Left renal cortex interstitium (tissue), 4 donors: ENCODE data around the gene SLC4A3. TPM values are rescaled to one million over a fixed set of nuclear protein-coding genes. Genes with fewer than 3 reads are reported as not detected.
A peak's percentile ranks its signal among the peaks of the same experiment; 100 is the strongest.

Experiments used
- DNase-seq, 4 donors: peaks; one replicate each; pipeline ENCODE4 v3.0.0-alpha.2; 2013; ENCODE audit warnings: low read depth in 4 of 4, low spot score in 2 of 4, missing footprints in 1 of 4
- polyA plus RNA-seq, 4 donors: library from polyadenylated mRNA; unstranded; fragments of 120-200 nt; gene quantifications; one replicate each; pipeline ENCODE4 v1.2.1, GENCODE V29; 2013; ENCODE audit not compliant: insufficient read length in 4 of 4

SLC4A3 gene, protein sequence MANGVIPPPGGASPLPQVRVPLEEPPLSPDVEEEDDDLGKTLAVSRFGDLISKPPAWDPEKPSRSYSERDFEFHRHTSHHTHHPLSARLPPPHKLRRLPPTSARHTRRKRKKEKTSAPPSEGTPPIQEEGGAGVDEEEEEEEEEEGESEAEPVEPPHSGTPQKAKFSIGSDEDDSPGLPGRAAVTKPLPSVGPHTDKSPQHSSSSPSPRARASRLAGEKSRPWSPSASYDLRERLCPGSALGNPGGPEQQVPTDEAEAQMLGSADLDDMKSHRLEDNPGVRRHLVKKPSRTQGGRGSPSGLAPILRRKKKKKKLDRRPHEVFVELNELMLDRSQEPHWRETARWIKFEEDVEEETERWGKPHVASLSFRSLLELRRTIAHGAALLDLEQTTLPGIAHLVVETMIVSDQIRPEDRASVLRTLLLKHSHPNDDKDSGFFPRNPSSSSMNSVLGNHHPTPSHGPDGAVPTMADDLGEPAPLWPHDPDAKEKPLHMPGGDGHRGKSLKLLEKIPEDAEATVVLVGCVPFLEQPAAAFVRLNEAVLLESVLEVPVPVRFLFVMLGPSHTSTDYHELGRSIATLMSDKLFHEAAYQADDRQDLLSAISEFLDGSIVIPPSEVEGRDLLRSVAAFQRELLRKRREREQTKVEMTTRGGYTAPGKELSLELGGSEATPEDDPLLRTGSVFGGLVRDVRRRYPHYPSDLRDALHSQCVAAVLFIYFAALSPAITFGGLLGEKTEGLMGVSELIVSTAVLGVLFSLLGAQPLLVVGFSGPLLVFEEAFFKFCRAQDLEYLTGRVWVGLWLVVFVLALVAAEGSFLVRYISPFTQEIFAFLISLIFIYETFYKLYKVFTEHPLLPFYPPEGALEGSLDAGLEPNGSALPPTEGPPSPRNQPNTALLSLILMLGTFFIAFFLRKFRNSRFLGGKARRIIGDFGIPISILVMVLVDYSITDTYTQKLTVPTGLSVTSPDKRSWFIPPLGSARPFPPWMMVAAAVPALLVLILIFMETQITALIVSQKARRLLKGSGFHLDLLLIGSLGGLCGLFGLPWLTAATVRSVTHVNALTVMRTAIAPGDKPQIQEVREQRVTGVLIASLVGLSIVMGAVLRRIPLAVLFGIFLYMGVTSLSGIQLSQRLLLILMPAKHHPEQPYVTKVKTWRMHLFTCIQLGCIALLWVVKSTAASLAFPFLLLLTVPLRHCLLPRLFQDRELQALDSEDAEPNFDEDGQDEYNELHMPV
- polyA plus RNA-seq, result 10 to 100 TPM in 2 of 4 donors, 1 to 10 TPM in 2; 7.6 to 14.2 (median 10.8) TPM

DNA sequence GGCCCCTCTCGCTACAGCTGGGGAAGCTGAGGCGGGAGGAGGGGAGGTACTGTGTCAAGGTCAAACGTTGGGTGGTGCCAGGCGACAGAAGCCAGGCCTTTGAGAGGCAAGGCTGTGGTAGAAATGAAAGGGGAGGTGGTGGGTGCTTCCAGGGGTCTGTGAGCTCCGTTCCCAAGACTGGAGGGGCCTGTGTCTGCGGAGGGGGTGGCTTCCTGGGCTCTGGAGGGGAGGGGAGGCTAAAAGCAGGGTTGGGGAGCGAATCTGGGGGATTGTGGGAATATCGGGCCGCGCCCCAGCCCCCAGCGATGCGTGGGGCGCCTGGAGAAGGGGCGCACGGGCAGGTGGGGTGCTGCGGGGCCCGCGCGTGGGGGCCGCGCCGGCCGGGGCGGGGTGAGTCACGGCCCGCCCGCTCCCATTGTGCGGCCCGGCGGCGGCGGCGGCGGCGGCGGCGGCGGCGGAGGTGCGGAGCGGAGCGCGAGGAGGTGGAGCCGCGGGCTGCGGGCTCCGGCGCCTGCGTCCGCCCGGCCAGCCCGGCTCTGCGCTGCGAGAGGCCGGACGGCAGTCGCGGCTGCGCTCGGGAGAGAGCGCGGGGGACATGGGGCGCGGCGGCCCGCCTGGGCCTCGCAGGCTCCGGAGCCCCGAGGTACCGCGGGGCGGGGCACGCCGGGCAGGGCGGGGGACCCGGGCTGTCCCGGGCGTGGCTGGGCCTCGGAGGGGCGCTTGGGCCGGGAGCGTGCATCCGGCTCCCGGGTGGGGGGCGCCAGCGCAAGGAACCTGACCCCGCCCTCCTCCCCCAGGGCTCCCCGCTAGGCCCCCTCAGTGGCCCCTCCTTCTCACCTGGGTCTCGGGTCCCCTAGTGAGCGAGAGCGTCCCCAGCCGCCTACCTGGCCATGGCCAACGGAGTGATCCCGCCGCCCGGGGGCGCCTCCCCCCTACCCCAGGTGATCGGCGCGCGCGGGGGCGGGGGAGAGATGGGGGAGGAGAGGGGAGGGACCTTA is at the start of gene SLC4A3:
SLC4A3 (plus strand) TSS at position 528 of the 998 bp plus-strand sequence; CDS start at position 891, 363 bp downstream.
- DNase-seq, result no peak

DNA sequence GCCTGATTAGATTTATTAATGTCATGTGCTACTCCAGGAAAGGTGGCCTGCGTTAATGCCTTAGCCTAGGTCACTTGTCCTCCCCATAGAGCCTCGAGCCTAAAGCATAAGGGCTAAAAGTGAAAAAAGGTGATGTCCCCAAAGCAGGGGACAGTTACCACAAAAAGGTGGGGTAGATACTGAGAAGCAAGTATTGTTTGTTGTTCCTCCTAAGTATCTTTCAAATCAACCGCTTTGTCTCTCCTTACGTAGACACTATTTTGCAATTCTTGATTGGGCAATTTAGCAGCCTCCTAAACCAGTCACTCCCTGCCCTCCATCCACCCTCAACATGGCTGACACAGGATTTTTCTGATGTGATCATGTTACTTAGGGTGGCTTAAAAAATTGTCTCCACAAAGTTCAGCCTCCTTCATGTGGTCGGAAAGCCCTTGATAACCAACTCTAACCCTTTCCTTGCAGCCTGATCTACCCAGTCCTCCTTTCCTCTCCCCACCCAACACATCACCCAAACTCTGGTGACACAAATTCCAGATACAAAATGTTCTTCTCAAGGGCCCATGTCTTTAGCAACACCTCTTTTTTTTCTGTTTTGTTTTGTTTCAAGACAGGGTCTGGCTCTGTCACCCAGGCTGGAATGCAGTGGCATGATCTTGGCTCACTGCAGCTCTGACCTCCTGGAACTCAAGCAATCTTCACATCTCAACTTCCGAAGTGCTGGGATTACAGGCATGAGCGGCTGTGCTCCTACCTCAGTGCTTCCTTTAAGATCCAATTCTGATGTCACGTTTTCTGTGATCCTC is 48.4 kb upstream of the SLC4A3 start:
- DNase-seq, result no peak

DNA sequence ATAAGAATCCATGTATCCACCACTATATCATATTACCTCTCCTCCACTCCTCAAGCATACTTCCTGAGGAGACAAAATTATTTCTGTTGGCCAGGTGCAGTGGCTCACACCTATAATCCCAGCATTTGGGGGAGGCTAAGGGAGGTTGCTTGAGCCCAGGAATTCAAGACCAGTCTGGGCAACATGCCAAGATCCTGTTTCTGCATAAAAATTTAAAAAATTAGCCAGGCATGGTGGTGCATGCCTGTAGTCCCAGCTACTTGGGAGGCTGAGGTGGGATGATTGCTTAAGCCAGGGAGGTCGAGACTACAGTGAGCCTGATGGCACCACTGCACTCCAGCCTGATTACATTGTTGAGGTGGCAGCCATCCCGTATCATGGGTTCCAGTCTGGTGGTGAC is 46.1 kb upstream of the SLC4A3 start:
- no peak for DNase-seq

DNA sequence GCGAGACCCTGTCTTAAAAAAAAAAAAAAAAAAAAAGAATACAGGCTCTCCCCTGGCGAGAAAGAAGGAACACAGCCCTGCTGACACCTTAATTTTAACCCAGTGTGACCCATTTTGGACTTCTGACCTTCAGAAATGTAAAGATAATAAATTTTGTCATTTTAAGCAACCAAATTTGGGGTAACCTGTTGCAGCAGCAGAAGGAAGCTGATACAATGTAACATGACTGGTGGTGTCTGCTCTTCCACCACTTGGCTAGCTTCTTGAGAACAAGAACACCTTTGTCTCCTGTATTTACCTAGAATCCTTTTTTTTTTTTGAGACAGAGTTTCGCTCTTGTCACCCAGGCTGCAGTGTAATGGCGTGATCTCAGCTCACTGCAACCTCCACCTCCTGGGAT is 36.3 kb upstream of the SLC4A3 start:
- no peak for DNase-seq

DNA sequence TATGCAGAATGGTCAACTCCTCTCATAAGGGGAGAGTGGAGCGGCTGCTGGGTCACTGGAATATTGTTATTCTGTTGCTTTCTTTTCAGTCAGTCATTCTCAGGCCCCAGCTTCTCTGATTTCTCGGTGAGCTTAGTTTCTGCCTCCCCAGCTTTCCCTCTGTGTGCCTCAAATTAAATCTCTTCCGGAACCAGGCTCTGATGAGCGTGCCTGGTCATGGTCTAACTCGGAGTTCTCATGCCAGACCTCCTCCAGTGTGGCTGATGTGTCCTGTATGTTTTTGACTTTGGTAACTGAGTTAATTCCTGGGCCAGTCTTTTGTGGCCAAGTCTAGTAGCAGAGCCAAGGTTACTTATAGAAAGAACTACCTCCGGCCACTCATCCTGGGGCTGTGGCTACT is 34.7 kb upstream of the SLC4A3 start:
- DNase-seq, result no peak

DNA sequence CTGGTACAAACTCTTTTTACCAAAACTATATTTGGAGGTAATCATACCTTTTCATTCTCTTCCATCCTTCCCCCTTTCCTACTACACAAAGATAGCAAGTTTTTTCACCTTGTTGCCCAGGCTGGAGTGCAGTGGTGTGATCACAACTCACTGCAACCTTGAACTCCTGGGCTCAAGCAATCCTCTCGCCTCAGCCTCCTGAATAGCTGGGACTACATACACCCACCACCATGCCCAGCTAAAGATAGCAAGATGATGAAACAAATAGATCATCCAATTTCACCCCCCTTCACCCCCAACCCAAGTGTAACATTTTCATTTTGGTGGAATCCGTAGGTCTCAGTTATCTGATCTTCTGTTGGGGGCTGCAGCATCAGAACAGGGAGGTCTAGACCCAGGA is 34.3 kb upstream of the SLC4A3 start:
- DNase-seq, result no peak

DNA sequence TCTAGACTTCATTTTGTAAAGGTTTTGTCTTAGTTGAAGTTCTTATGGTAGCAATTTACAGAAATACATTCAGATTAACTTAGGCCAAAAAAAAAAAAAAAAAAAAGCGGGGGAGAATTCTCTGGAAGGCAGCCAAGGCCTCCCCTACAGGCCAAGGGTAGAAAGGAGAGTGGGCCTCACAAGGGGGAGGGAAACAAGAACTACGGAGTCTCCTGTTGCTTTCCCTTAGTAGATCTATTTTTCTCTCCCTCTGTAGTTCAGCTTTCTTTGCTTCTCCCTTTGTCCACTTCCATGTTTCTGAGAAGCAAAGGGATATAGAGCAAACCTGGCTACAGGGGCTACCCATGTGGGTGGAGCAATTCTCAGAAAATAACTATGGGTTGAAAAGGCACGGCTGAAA is 32.2 kb upstream of the SLC4A3 start:
- DNase-seq, result no peak

DNA sequence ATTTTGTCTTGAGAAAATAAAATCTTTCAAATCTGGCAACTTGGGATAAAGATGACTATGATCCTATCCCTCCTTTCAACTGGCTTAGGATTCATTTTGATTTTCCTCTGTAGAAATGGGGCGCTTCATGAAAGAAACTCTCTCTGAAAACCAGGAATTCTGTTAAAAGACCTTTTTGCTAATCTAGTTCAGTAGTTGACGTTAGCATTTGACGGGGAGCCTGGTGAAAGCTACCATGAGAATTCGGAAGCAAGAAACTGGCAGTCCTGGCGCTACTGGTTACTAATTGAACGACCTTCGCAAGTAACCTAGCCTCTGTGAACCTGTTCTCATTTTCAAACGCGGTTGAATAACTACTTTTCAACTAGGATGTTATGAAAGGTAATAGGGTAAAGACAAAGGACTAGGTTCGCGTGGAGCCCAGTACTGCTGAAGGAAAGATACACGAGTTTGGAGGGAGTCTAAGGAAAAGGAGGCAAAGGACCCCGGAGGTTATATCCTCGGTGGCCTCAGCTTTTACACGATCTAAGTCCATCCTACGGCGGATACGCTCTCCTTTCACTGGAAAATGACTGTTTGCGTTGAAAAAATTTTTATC is 30.4 kb upstream of the SLC4A3 start:
- DNase-seq, result no peak

DNA sequence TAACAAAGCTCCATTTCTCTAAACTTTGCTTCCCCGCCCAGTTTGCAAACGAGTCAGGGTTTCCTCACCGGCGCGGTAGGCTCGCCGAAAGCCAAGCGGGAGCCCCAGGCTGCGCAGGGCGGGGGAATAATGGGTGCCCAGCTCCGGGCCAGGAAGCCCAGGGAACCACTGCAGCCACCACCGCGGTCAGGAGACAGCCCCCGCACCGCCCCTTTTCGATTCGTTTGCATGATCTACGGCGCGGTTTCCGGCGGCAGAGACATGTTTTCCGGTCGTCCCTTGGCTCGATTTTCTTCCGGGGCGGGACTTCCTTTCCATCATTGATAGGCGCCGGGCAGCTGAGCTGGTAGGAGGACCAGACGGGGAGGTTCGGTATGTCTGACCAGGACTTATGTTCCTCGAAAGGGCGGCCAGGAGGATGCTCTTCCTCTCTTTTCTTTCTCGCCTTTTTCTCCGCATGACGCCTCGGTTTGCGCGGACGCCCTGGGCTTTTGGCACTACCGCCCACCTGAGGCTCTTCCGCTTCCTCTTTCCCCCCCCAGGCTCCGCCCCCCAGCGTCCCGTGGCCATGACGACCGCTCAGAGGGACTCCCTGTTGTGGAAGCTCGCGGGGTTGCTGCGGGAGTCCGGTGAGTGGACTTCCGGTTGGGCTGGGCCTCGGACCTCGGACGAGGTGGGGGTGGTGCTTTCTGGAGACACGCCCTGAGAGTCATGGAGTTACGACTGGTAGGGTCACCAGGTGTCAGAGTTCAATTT is 29.7 kb upstream of the SLC4A3 start, which contains the start of gene STK11IP:
STK11IP (plus strand) TSS at position 306 of the 756 bp plus-strand sequence; CDS start at position 569, 263 bp downstream.
- DNase-seq, result peak; percentile 97

DNA sequence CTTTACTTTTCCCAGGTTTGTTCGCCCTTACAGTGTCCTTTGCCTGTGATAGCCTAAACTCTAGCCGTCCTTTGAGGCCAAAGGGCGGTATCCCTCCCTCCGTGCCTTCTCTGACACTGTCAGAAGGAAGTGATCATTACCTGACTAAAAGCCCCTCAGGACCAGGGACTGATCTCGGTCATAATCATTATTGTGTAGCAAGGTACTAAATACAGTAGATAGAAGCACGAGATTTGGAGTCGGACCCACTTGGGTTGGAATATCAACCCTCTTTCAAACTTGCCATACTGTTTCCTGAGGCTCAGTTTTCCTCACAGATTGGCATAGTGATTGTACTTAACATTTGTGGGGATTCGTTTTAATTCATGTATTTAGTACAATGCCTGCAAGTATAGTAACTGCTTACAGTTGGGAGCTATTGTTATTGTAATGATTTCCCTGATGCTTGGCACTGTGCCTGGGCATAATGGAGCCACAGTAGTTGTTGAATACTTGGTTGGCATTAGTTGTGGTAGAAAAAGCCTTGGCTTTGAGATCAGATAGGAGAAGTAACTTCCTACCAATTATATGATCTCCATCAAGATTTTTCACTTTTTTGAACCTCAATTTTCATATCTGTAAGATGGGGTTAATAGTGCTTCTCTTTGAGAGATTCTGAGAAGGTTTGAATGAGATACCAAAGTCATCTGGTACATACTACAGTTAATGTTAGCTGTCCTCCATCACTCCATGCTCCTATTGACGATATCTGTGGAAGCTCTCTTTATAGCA is 28.9 kb upstream of the SLC4A3 start:
- no peak for DNase-seq

DNA sequence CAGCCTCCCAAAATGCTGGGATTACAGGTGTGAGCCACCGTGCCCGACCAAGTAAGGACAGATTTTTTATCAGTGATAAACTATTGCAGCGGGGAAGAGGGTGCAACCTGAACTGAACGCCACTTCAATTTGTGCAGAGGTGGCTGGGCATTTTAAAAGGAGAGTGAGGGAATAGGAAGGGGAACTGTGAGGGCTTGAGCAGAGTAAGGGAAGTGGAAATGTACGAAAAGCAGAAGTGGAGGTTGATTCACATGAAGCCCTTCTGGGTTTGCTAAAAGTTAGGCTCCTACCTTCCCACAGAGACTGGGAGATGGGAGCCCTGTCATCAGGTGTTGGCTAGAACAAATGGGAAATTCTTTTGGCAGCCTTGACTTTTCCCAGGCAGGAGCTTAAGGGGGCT is 23.7 kb upstream of the SLC4A3 start:
- no peak for DNase-seq

DNA sequence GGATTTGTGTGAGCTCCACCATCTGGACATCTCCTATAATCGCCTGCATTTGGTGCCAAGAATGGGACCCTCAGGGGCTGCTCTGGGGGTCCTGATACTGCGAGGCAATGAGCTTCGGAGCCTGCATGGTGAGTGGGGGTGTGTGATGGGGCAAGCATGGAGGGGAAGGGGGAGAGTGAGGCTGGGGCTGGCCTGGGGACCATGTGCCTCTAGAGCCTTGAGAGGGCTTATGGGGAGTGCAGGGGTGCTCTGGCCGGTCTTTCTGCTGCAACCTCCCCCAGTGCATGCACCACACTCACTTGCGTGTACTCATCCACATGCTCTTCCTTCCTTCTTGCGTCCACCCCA is 21.8 kb upstream of the SLC4A3 start:
- no peak for DNase-seq

DNA sequence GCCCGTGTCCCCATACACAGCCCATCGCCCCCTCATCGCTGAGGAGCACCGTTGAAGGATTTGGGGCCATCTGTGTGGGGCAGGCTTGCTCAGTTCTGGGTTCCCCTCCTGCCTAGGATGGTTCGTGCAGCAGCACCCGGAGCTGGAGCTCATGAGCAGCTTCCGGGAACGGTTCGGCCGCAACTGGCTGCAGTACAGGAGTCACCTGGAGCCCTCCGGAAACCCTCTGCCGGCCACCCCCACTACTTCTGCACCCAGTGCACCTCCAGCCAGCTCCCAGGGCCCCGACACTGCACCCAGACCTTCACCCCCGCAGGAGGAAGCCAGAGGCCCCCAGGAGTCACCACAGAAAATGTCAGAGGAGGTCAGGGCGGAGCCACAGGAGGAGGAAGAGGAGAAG is 19.5 kb upstream of the SLC4A3 start:
- DNase-seq, result no peak

DNA sequence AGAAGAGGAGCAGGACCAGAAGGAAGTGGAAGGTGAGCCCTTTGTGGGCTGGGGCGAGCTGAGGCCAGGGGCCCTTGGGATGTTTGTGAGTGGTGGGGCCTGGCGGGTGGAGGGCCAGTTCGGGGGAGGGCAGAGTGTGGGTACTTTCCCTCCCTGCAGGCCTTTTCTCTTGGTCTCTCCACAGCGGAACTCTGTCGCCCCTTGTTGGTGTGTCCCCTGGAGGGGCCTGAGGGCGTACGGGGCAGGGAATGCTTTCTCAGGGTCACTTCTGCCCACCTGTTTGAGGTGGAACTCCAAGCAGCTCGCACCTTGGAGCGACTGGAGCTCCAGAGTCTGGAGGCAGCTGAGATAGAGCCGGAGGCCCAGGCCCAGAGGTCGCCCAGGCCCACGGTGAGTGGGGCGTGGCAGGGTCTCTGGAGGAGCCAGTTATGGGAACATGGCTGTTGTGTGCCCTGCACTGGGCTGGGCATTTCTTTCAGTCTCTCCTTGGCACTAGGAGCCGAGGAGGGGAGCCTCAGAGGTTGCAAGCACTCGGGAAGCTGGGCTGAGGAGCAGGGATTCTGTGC is 18.9 kb upstream of the SLC4A3 start:
- DNase-seq, result no peak

DNA sequence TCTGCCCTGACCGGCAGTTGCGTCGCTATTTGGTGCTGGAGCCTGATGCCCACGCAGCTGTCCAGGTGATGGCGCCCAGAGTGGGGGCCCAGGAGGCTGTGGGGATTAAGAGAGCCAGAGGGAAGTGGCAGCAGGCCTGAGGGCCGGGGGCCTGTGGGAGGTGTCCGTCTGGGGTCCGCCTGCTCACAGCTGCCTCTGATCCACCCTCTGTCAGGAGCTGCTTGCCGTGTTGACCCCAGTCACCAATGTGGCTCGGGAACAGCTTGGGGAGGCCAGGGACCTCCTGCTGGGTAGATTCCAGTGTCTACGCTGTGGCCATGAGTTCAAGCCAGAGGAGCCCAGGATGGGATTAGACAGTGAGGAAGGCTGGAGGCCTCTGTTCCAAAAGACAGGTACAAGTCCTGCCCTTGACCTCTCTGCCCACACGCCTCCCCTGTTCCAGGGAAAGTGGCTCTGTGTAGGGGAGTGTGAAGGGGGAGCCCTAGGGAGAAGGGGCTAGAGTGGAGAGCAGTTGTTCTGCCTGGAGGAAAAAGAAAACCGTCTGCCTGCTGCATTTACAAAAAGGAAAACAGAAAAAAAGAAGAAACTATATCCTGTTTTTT is 18.2 kb upstream of the SLC4A3 start:
- DNase-seq, result no peak

DNA sequence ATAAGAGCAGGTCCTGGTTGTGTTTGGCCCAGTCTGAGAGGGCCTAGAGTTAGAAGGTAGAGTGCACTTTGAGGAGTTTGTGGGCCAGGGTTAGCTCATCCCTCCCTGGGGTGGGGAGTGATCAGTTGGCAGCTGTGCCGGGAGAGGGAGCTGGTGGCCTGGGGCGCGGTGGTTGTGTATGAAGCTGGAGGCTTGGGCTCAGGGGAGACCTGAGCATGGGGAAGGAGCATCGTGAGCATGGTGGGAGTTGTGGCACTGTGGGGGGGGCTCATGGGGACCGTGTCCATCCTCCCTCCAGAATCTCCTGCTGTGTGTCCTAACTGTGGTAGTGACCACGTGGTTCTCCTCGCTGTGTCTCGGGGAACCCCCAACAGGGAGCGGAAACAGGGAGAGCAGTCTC is 16.1 kb upstream of the SLC4A3 start:
- no peak for DNase-seq
